HepG2 (cell line): ENCODE data around the gene SPATA21. TPM values are rescaled to one million over a fixed set of nuclear protein-coding genes. Genes with fewer than 3 reads are reported as not detected.

ENCODE experiments used
- EHMT2 ChIP-seq: fragments of 200-600 bp; sonication (generic); IDR thresholded peaks from 2 replicates; pipeline ENCODE4 v1.7.0; 2017; ENCODE audit warnings: antibody characterized with exemption, low read depth, low read length, borderline replicate concordance
- FOXK2 ChIP-seq: fragments of 450-650 bp; IDR thresholded peaks from 2 replicates; pipeline ENCODE4 v1.6.1; 2016
- IKZF4 ChIP-seq: sonication (generic); formaldehyde crosslinking; IDR thresholded peaks from 2 replicates; pipeline ENCODE4 v1.5.1; 2020; ENCODE audit warnings: borderline replicate concordance, mild to moderate bottlenecking, low read depth, missing genetic modification reagents; ENCODE audit errors: not compliant biosample characterization
- ISL2 ChIP-seq: sonication (generic); formaldehyde crosslinking; IDR thresholded peaks from 2 replicates; pipeline ENCODE4 v1.5.0; 2020; ENCODE audit warnings: missing genetic modification reagents
- JUNB ChIP-seq: sonication (generic); formaldehyde crosslinking; IDR thresholded peaks from 2 replicates; pipeline ENCODE4 v1.8.0; 2022; ENCODE audit warnings: missing genetic modification reagents, mild to moderate bottlenecking, borderline replicate concordance
- MNT ChIP-seq: fragments of 450-650 bp; IDR thresholded peaks from 2 replicates; pipeline ENCODE4 v1.6.1; 2016
- NFAT5 ChIP-seq: sonication (generic); formaldehyde crosslinking; IDR thresholded peaks from 2 replicates; pipeline ENCODE4 v1.4.0; 2020; ENCODE audit warnings: missing genetic modification reagents
- PRDM10 ChIP-seq: sonication (generic); formaldehyde crosslinking; IDR thresholded peaks from 2 replicates; pipeline ENCODE4 v1.4.0; 2020; ENCODE audit warnings: low read depth, missing genetic modification reagents
- SNAI1 ChIP-seq: sonication (generic); formaldehyde crosslinking; IDR thresholded peaks from 2 replicates; pipeline ENCODE4 v1.5.0; 2020; ENCODE audit warnings: mild to moderate bottlenecking, missing genetic modification reagents, borderline replicate concordance
- TCF7L2 ChIP-seq: IDR thresholded peaks from 2 replicates; pipeline ENCODE4 v1.6.1; 2011; ENCODE audit warnings: mild to moderate bottlenecking, low read depth, low read length, moderate library complexity
- THYN1 ChIP-seq: sonication (generic); formaldehyde crosslinking; IDR thresholded peaks from 2 replicates; pipeline ENCODE4 v1.8.1; 2023; ENCODE audit warnings: low read depth, mild to moderate bottlenecking, moderate library complexity, missing genetic modification reagents, borderline replicate concordance
- ZBTB33 ChIP-seq: sonication (generic); formaldehyde crosslinking; IDR thresholded peaks from 2 replicates; pipeline ENCODE4 v1.4.0; 2020; ENCODE audit warnings: missing genetic modification reagents
- ZFP1 ChIP-seq: IDR thresholded peaks from 2 replicates; pipeline ENCODE4 v1.6.1; 2016
- ZNF10 ChIP-seq: sonication (generic); formaldehyde crosslinking; IDR thresholded peaks from 2 replicates; pipeline ENCODE4 v1.4.0; 2020; ENCODE audit warnings: mild to moderate bottlenecking, low read depth, missing genetic modification reagents, borderline replicate concordance
- ZNF841 ChIP-seq: sonication (generic); formaldehyde crosslinking; IDR thresholded peaks from 2 replicates; pipeline ENCODE4 v1.8.1; 2023; ENCODE audit warnings: missing genetic modification reagents, borderline replicate concordance
- polyA plus RNA-seq, 8 experiments: library from polyadenylated mRNA; depleted of rRNA in 3 of 8; stranded (reverse) in 7 of 8; unstranded in 1 of 8; fragments of >200 nt; fragmentation: Illumina TruSeq in 4 of 8; extraction: Trizol in 4 of 8; gene quantifications; 2 replicates each; pipeline versions ENCODE4 v1.2.1 to v1.2.3, GENCODE V29; 2011 to 2016; ENCODE audit warnings: low read depth in 4 of 8, missing spikeins in 1 of 8, mixed read lengths in 1 of 8; ENCODE audit not compliant: insufficient read depth in 1 of 8
- total RNA-seq, 5 experiments: library from RNA; depleted of rRNA; stranded (reverse); fragments of >200 nt; fragmentation: Illumina TruSeq; extraction: Trizol; gene quantifications; 2 replicates each; pipeline ENCODE4 v1.2.3, GENCODE V29; 2016; ENCODE audit warnings: low read depth in 1 of 5

SPATA21 gene
- total and polyA plus RNA-seq, 2 of the 13 experiments (the other 11 are each of a cell fraction or from before 2014, with no cell fraction given) = 0.80 to 1.4 TPM

GRCh38 chr1:16440470-16441281 is 3.5 kb upstream of the SPATA21 start, which contains the start of gene NECAP2 (continued):
- TF ChIP-seq ZBTB33 (CRISPR knock-in tag) = peak; percentile 79
- TF ChIP-seq SNAI1 (CRISPR knock-in tag) = peak; percentile 49; the same call in 1 of the 2 replicates
- TF ChIP-seq ZNF10 (CRISPR knock-in tag) = no peak
- TF ChIP-seq TCF7L2 = no peak
- TF ChIP-seq EHMT2 = no peak
- TF ChIP-seq JUNB (CRISPR knock-in tag) = peak; percentile 10; the same call in 1 of the 2 replicates
- TF ChIP-seq NFAT5 (CRISPR knock-in tag) = no peak
- no peak for TF ChIP-seq FOXK2
- TF ChIP-seq ISL2 (CRISPR knock-in tag) = peak; percentile 82
- TF ChIP-seq IKZF4 = peak; percentile 69
- no peak for TF ChIP-seq THYN1 (CRISPR knock-in tag)
- TF ChIP-seq MNT = peak; percentile 78
- TF ChIP-seq PRDM10 (CRISPR knock-in tag) = 0 out of 2 replicates have a peak, but pooled peaks have one; percentile 46
- no peak for TF ChIP-seq ZNF841 (CRISPR knock-in tag)
- TF ChIP-seq ZFP1 (CRISPR knock-in tag) = peak; percentile 89
